Measurements from ENCODE around the gene SLC9B1. TPM values are rescaled to one million over a fixed set of nuclear protein-coding genes. Genes with fewer than 3 reads are reported as not detected.
"Not testable (repeated sequence)": the region's sequence is repeated elsewhere in the genome, so short reads cannot be mapped to it uniquely, and the experiment has no call there.

Gene SLC9B1
- total RNA-seq, 2 experiments from 2014 or later, result 2.0 to 3.5 TPM

GRCh38 chr4:103008875-103009729 lies 10.4 kb downstream of the SLC9B1 start:
- Mint-ChIP-seq H3K4me1 (ENCODE audit: low read depth) (no peaks in the 10 kb centered on the region), H3K4me3 (no peak overlapping the region), H3K27ac (no peak overlapping the region), H3K27me3 (ENCODE audit: low read depth) (no peaks in the 10 kb centered on the region), H3K9me3 (no peaks in the 10 kb centered on the region), H3K36me3 (ENCODE audit: low read depth) (no peaks in the 10 kb centered on the region)
- CTCF ChIA-PET, result interaction anchor here (0.6 to 1.4 kb wide), 12 partner anchors 8 to 424 kb away, joined by 3 to 8 read pairs (median 3); no protein-coding TSS in a partner anchor
- intact Hi-C loops (cut with micrococcal nuclease), result loop anchor here (1.0 to 2.0 kb wide), 7 partner anchors 82 to 750 kb away; no protein-coding TSS in a partner anchor
- DNase-seq, result peak; percentile 22

- Mint-ChIP-seq H3K9me3 (peaks cover 2% of the 10 kb centered on the region), H3K4me3 (no peak overlapping the region), H3K27ac (no peak overlapping the region), H3K4me1 (ENCODE audit: low read depth) (no peaks in the 10 kb centered on the region), H3K27me3 (ENCODE audit: low read depth) (no peaks in the 10 kb centered on the region), H3K36me3 (ENCODE audit: low read depth) (peaks cover 6% of the 10 kb centered on the region)
- CTCF ChIA-PET, result no interaction called here
- intact Hi-C loops (cut with micrococcal nuclease), result no loop called here
- DNase-seq, result no peak
Measured at GRCh38 chr4:103002551-103002950, 17.0 kb downstream of the SLC9B1 start.

- H3K4me1 Mint-ChIP-seq (ENCODE audit: low read depth), result peaks cover 8% of the 10 kb centered on the region
- no peaks in the 10 kb centered on the region for H3K27me3 Mint-ChIP-seq (ENCODE audit: low read depth)
- peaks cover 10% of the 10 kb centered on the region for H3K36me3 Mint-ChIP-seq (ENCODE audit: low read depth)
- intact Hi-C loops (cut with micrococcal nuclease), result loop anchor here (1.0 kb wide), 1 partner anchor 8 kb away; no protein-coding TSS in a partner anchor
- CTCF ChIA-PET, result interaction anchor here (1.1 to 1.6 kb wide), 3 partner anchors 13 to 171 kb away, joined by 3 to 4 read pairs (median 3); no protein-coding TSS in a partner anchor
- peaks cover 11% of the 10 kb centered on the region for H3K9me3 Mint-ChIP-seq
- DNase-seq, result no peak
- H3K27ac Mint-ChIP-seq, result no peak overlapping the region
- H3K4me3 Mint-ChIP-seq, result no peak overlapping the region
Measured at GRCh38 chr4:102994803-102995202, 24.7 kb downstream of the SLC9B1 start.

GRCh38 chr4:102993985-102994384 lies 25.5 kb downstream of the SLC9B1 start:
- H3K4me1 Mint-ChIP-seq (ENCODE audit: low read depth); intact Hi-C loops (cut with micrococcal nuclease); CTCF ChIA-PET; H3K27me3 Mint-ChIP-seq (ENCODE audit: low read depth); H3K4me3 Mint-ChIP-seq; H3K36me3 Mint-ChIP-seq (ENCODE audit: low read depth); H3K27ac Mint-ChIP-seq; DNase-seq: not testable (repeated sequence)
- H3K9me3 Mint-ChIP-seq, result peaks cover 11% of the 10 kb centered on the region

GRCh38 chr4:102988429-102989020 lies 31.0 kb downstream of the SLC9B1 start:
- peaks cover 13% of the 10 kb centered on the region for H3K36me3 Mint-ChIP-seq (ENCODE audit: low read depth)
- H3K9me3 Mint-ChIP-seq, result peaks cover 5% of the 10 kb centered on the region
- H3K4me1 Mint-ChIP-seq (ENCODE audit: low read depth), result peaks cover 21% of the 10 kb centered on the region
- CTCF ChIA-PET, result interaction anchor here (0.6 to 1.2 kb wide), 2 partner anchors 19 to 21 kb away, joined by 3 to 4 read pairs; no protein-coding TSS in a partner anchor
- peak overlapping the region; percentile 4 for H3K4me3 Mint-ChIP-seq
- peak overlapping the region; percentile 65 for H3K27ac Mint-ChIP-seq
- intact Hi-C loops (cut with micrococcal nuclease), result loop anchor here (1.0 to 2.0 kb wide), 2 partner anchors 123 to 160 kb away; no protein-coding TSS in a partner anchor
- DNase-seq, result no peak
- H3K27me3 Mint-ChIP-seq (ENCODE audit: low read depth), result no peaks in the 10 kb centered on the region

GRCh38 chr4:102981005-102981404 lies 38.5 kb downstream of the SLC9B1 start:
- peaks cover 13% of the 10 kb centered on the region for H3K9me3 Mint-ChIP-seq
- no peaks in the 10 kb centered on the region for H3K4me1 Mint-ChIP-seq (ENCODE audit: low read depth)
- no peak overlapping the region for H3K4me3 Mint-ChIP-seq
- CTCF ChIA-PET, result no interaction called here
- no peaks in the 10 kb centered on the region for H3K27me3 Mint-ChIP-seq (ENCODE audit: low read depth)
- H3K27ac Mint-ChIP-seq, result no peak overlapping the region
- DNase-seq, result no peak
- intact Hi-C loops (cut with micrococcal nuclease), result no loop called here
- H3K36me3 Mint-ChIP-seq (ENCODE audit: low read depth), result peaks cover under 1% of the 10 kb centered on the region

GRCh38 chr4:102961813-102962212 lies 57.7 kb downstream of the SLC9B1 start:
- DNase-seq; H3K27ac Mint-ChIP-seq; H3K9me3 Mint-ChIP-seq; H3K4me3 Mint-ChIP-seq; H3K36me3 Mint-ChIP-seq (ENCODE audit: low read depth); H3K4me1 Mint-ChIP-seq (ENCODE audit: low read depth); H3K27me3 Mint-ChIP-seq (ENCODE audit: low read depth); CTCF ChIA-PET; intact Hi-C loops (cut with micrococcal nuclease): not testable (repeated sequence)

- intact Hi-C loops (cut with micrococcal nuclease), result no loop called here
- CTCF ChIA-PET, result no interaction called here
- H3K27me3 Mint-ChIP-seq (ENCODE audit: low read depth), result no peaks in the 10 kb centered on the region
Measured at GRCh38 chr4:102959496-102959895, 60.0 kb downstream of the SLC9B1 start.

GRCh38 chr4:102945066-102945465 lies 74.4 kb downstream of the SLC9B1 start:
- DNase-seq, result no peak
- Mint-ChIP-seq H3K27ac (no peak overlapping the region), H3K27me3 (ENCODE audit: low read depth) (no peaks in the 10 kb centered on the region), H3K9me3 (peaks cover 6% of the 10 kb centered on the region), H3K4me1 (ENCODE audit: low read depth) (no peaks in the 10 kb centered on the region), H3K4me3 (no peak overlapping the region), H3K36me3 (ENCODE audit: low read depth) (peaks cover 8% of the 10 kb centered on the region)
- intact Hi-C loops (cut with micrococcal nuclease), result no loop called here
- CTCF ChIA-PET, result no interaction called here

More at GRCh38 chr4:102959496-102959895, 60.0 kb downstream of the SLC9B1 start:
- DNase-seq, result no peak
- Mint-ChIP-seq H3K27ac (no peak overlapping the region), H3K4me3 (no peak overlapping the region), H3K4me1 (ENCODE audit: low read depth) (no peaks in the 10 kb centered on the region), H3K9me3 (peaks cover 11% of the 10 kb centered on the region), H3K36me3 (ENCODE audit: low read depth) (peaks cover 12% of the 10 kb centered on the region)

- H3K4me3 Mint-ChIP-seq; H3K36me3 Mint-ChIP-seq (ENCODE audit: low read depth); CTCF ChIA-PET; H3K4me1 Mint-ChIP-seq (ENCODE audit: low read depth); H3K9me3 Mint-ChIP-seq; H3K27ac Mint-ChIP-seq; intact Hi-C loops (cut with micrococcal nuclease); DNase-seq; H3K27me3 Mint-ChIP-seq (ENCODE audit: low read depth): not testable (repeated sequence)
Measured at GRCh38 chr4:102938063-102938462, 81.4 kb downstream of the SLC9B1 start.

- Mint-ChIP-seq H3K36me3 (ENCODE audit: low read depth) (peaks cover 3% of the 10 kb centered on the region), H3K4me1 (ENCODE audit: low read depth) (no peaks in the 10 kb centered on the region), H3K9me3 (no peaks in the 10 kb centered on the region), H3K27ac (no peak overlapping the region), H3K27me3 (ENCODE audit: low read depth) (no peaks in the 10 kb centered on the region), H3K4me3 (no peak overlapping the region)
- CTCF ChIA-PET, result no interaction called here
- intact Hi-C loops (cut with micrococcal nuclease), result no loop called here
- no peak for DNase-seq
Measured at GRCh38 chr4:102935716-102936115, 83.8 kb downstream of the SLC9B1 start.

GRCh38 chr4:102919697-102920096 lies 99.8 kb downstream of the SLC9B1 start:
- H3K4me1 Mint-ChIP-seq (ENCODE audit: low read depth); DNase-seq; H3K27me3 Mint-ChIP-seq (ENCODE audit: low read depth); H3K27ac Mint-ChIP-seq; CTCF ChIA-PET; H3K4me3 Mint-ChIP-seq; intact Hi-C loops (cut with micrococcal nuclease): not testable (repeated sequence)
- H3K36me3 Mint-ChIP-seq (ENCODE audit: low read depth), result peaks cover 33% of the 10 kb centered on the region
- peaks cover 26% of the 10 kb centered on the region for H3K9me3 Mint-ChIP-seq
